ENCODE data around the gene RANBP9. TPM values are rescaled to one million over a fixed set of nuclear protein-coding genes. Genes with fewer than 3 reads are reported as not detected.
A peak's percentile ranks its signal among the peaks of the same experiment; 100 is the strongest.

Gene RANBP9
- 10 to 100 TPM; 27.2 to 35.0 TPM for total RNA-seq

- Histone ChIP-seq H3K4me3 (peak within 1 kb of the TSS; percentile 87), H3K9me3 (no peaks in the 10 kb centered on the region), H3K27me3 (no peaks in the 10 kb centered on the region), H3K9ac (ENCODE audit: low read depth in 2 of 2, low read length in 2 of 2) (peak within 1 kb of the TSS; percentile 90), H3K4me1 (peaks cover 6% of the 10 kb centered on the region), H3K27ac (peak within 1 kb of the TSS; percentile 95), H3K36me3 (no peaks in the 10 kb centered on the region)
- DNase-seq = peak; percentile 86
- TF ChIP-seq CTCF (IDR thresholded peaks at IDR 0.05) = no peak
- intact Hi-C loops (cut with DNase I) = no loop called here
Measured at GRCh38 chr6:13711733-13712598, at the start of gene RANBP9. Gene RANBP9, minus strand, starts transcription at chr6:13711835. Its CDS starts 330 bp downstream, at chr6:13711505.

GRCh38 chr6:13760307-13761304 lies 49.0 kb upstream of the RANBP9 start:
- DNase-seq = no peak
- intact Hi-C loops (cut with DNase I) = no loop called here
- no peak for TF ChIP-seq CTCF (IDR thresholded peaks at IDR 0.05)
- Histone ChIP-seq H3K36me3 (no peaks in the 10 kb centered on the region), H3K27me3 (no peaks in the 10 kb centered on the region), H3K4me1 (no peaks in the 10 kb centered on the region), H3K9me3 (no peaks in the 10 kb centered on the region), H3K9ac (ENCODE audit: low read depth in 2 of 2, low read length in 2 of 2) (no peak overlapping the region), H3K27ac (no peak overlapping the region), H3K4me3 (no peak overlapping the region)

- DNase-seq = no peak
- H3K4me3 ChIP-seq = no peak overlapping the region
- TF ChIP-seq CTCF (IDR thresholded peaks at IDR 0.05) = no peak
- no peak overlapping the region for H3K9ac ChIP-seq (ENCODE audit: low read depth in 2 of 2, low read length in 2 of 2)
- intact Hi-C loops (cut with DNase I) = no loop called here
- H3K9me3 ChIP-seq = no peaks in the 10 kb centered on the region
- H3K36me3 ChIP-seq = no peaks in the 10 kb centered on the region
- no peaks in the 10 kb centered on the region for H3K27me3 ChIP-seq
- H3K27ac ChIP-seq = no peak overlapping the region
- H3K4me1 ChIP-seq = no peaks in the 10 kb centered on the region
Measured at GRCh38 chr6:13759025-13759424, 47.4 kb upstream of the RANBP9 start.

GRCh38 chr6:13754644-13755043 lies 43.0 kb upstream of the RANBP9 start:
- intact Hi-C loops (cut with DNase I) = no loop called here
- Histone ChIP-seq H3K4me1 (no peaks in the 10 kb centered on the region), H3K9ac (ENCODE audit: low read depth in 2 of 2, low read length in 2 of 2) (no peak overlapping the region), H3K27me3 (no peaks in the 10 kb centered on the region), H3K4me3 (no peak overlapping the region), H3K36me3 (no peaks in the 10 kb centered on the region), H3K9me3 (no peaks in the 10 kb centered on the region), H3K27ac (no peak overlapping the region)
- DNase-seq = no peak
- TF ChIP-seq CTCF (IDR thresholded peaks at IDR 0.05) = no peak

GRCh38 chr6:13743736-13744127 lies 32.1 kb upstream of the RANBP9 start:
- Histone ChIP-seq H3K27me3 (no peaks in the 10 kb centered on the region), H3K4me1 (no peaks in the 10 kb centered on the region), H3K9me3 (no peaks in the 10 kb centered on the region), H3K4me3 (no peak overlapping the region), H3K9ac (ENCODE audit: low read depth in 2 of 2, low read length in 2 of 2) (no peak overlapping the region), H3K36me3 (no peaks in the 10 kb centered on the region), H3K27ac (no peak overlapping the region)
- no peak for TF ChIP-seq CTCF (IDR thresholded peaks at IDR 0.05)
- intact Hi-C loops (cut with DNase I) = no loop called here
- no peak for DNase-seq
